Thoracic aorta (tissue), 2 donors: ENCODE measurements around the gene SLC35E1. TPM values are rescaled to one million over a fixed set of nuclear protein-coding genes. Genes with fewer than 3 reads are reported as not detected.
"Not testable (repeated sequence)": the region's sequence is repeated elsewhere in the genome, so short reads cannot be mapped to it uniquely, and the experiment has no call there.

ENCODE experiments used
- ATAC-seq: fragments of 150-250 bp; one replicate; pipeline ENCODE4 v1.8.0; 2017; ENCODE audit warnings: low read depth; ENCODE audit not compliant: insufficient number of reproducible peaks, low FRiP score
- DNase-seq: peaks from one replicate; pipeline ENCODE4 v3.0.0-alpha.2; 2020; ENCODE audit warnings: low spot score
- H3K27ac ChIP-seq, 2 donors: fragments of 200-600 bp; sonication (generic); 1 replicate in 1 of 2; 2 replicates in 1 of 2; pipeline ENCODE4 v1.5.1; 2016; ENCODE audit warnings: mild to moderate bottlenecking in 2 of 2, moderate library complexity in 2 of 2
- H3K27me3 ChIP-seq: fragments of 200-600 bp; sonication (generic); replicated peaks from 2 replicates; pipeline ENCODE4 v1.6.0; 2016; ENCODE audit warnings: mild to moderate bottlenecking; ENCODE audit not compliant: insufficient read depth
- H3K36me3 ChIP-seq: fragments of 200-600 bp; sonication (generic); one replicate; pipeline ENCODE4 v1.5.1; 2016
- H3K4me1 ChIP-seq, 2 donors: fragments of 200-600 bp; sonication (generic); 1 replicate in 1 of 2; 2 replicates in 1 of 2; pipeline versions ENCODE4 v1.5.1 to v1.6.0; 2016; ENCODE audit warnings: low read depth in 2 of 2, mild to moderate bottlenecking in 1 of 2; ENCODE audit not compliant: control insufficient read depth in 1 of 2
- H3K4me3 ChIP-seq: fragments of 200-600 bp; sonication (generic); 2 replicates; pipeline ENCODE4 v1.5.1; 2016; ENCODE audit warnings: mild to moderate bottlenecking
- H3K9me3 ChIP-seq: fragments of 200-600 bp; sonication (generic); 2 replicates; pipeline ENCODE4 v1.5.1; 2016
- CTCF ChIP-seq: fragments of 200-600 bp; sonication (generic); IDR thresholded peaks from one replicate; pipeline ENCODE4 v1.5.1; 2019; ENCODE audit warnings: antibody characterized with exemption
- total RNA-seq, 2 donors: library from RNA; depleted of rRNA; stranded (reverse); fragments of >200 nt; gene quantifications; one replicate each; pipeline versions ENCODE4 v1.1.0 to v1.2.3, GENCODE V29; 2016

Gene SLC35E1
- total RNA-seq, 2 donors from 2014 or later: 66.9 to 85.3 TPM

GRCh38 chr19:16564842-16565241 lies 7.4 kb downstream of the SLC35E1 start:
- no peak for DNase-seq

GRCh38 chr19:16562608-16563025 lies 9.6 kb downstream of the SLC35E1 start:
- no peaks in the 10 kb centered on the region for H3K9me3 ChIP-seq
- ATAC-seq (no peak), DNase-seq (no peak)
- H3K27ac ChIP-seq: no peak overlapping the region
- H3K4me3 ChIP-seq: no peak overlapping the region
- H3K4me1 ChIP-seq: no peaks in the 10 kb centered on the region
- no peaks in the 10 kb centered on the region for H3K27me3 ChIP-seq
- peaks cover 29% of the 10 kb centered on the region for H3K36me3 ChIP-seq
- no peak for TF ChIP-seq CTCF

More at GRCh38 chr19:16564842-16565241, 7.4 kb downstream of the SLC35E1 start:
- H3K4me1 ChIP-seq: no peaks in the 10 kb centered on the region
- no peak for TF ChIP-seq CTCF
- H3K36me3 ChIP-seq: peaks cover 23% of the 10 kb centered on the region
- no peak for ATAC-seq
- no peak overlapping the region for H3K4me3 ChIP-seq
- H3K27ac ChIP-seq: no peak overlapping the region
- no peaks in the 10 kb centered on the region for H3K27me3 ChIP-seq
- no peaks in the 10 kb centered on the region for H3K9me3 ChIP-seq

- H3K4me3 ChIP-seq: no peak overlapping the region
- H3K27ac ChIP-seq: no peak overlapping the region
- TF ChIP-seq CTCF: no peak
- no peaks in the 10 kb centered on the region for H3K4me1 ChIP-seq
- no peaks in the 10 kb centered on the region for H3K27me3 ChIP-seq
- H3K36me3 ChIP-seq: peaks cover 24% of the 10 kb centered on the region
- DNase-seq (no peak), ATAC-seq (no peak)
- H3K9me3 ChIP-seq: no peaks in the 10 kb centered on the region
Measured at GRCh38 chr19:16561382-16561781, 10.8 kb downstream of the SLC35E1 start.

GRCh38 chr19:16559780-16560276 lies 12.4 kb downstream of the SLC35E1 start:
- no peak overlapping the region for H3K27ac ChIP-seq
- H3K9me3 ChIP-seq: no peaks in the 10 kb centered on the region
- ATAC-seq (no peak), DNase-seq (no peak)
- H3K4me1 ChIP-seq: no peaks in the 10 kb centered on the region
- H3K36me3 ChIP-seq: peaks cover 24% of the 10 kb centered on the region
- H3K27me3 ChIP-seq: no peaks in the 10 kb centered on the region
- TF ChIP-seq CTCF: no peak
- no peak overlapping the region for H3K4me3 ChIP-seq

GRCh38 chr19:16554776-16555175 lies 17.4 kb downstream of the SLC35E1 start:
- TF ChIP-seq CTCF: no peak
- H3K4me1 ChIP-seq: no peaks in the 10 kb centered on the region
- no peaks in the 10 kb centered on the region for H3K9me3 ChIP-seq
- ATAC-seq (no peak), DNase-seq (no peak)
- no peak overlapping the region for H3K27ac ChIP-seq
- H3K4me3 ChIP-seq: no peak overlapping the region
- no peaks in the 10 kb centered on the region for H3K27me3 ChIP-seq
- H3K36me3 ChIP-seq: peaks cover 30% of the 10 kb centered on the region

- not testable (repeated sequence) for H3K4me1 ChIP-seq, DNase-seq, H3K27me3 ChIP-seq, H3K4me3 ChIP-seq, H3K27ac ChIP-seq, ATAC-seq, H3K9me3 ChIP-seq
- peaks cover 27% of the 10 kb centered on the region for H3K36me3 ChIP-seq
Measured at GRCh38 chr19:16551902-16552301, 20.3 kb downstream of the SLC35E1 start.
